SU-DHL-6 (cell line): Measurements from ENCODE around the gene GPN2.

Experiments used
- CTCF ChIP-seq: fragments of 200-600 bp; sonication (generic); IDR thresholded peaks from one replicate; pipeline ENCODE4 v1.5.1; 2017; ENCODE audit warnings: antibody characterized with exemption, mild to moderate bottlenecking, low read length, moderate library complexity; ENCODE audit not compliant: insufficient read depth, poor library complexity, severe bottlenecking
- EZH2phosphoT487 ChIP-seq: fragments of 200-600 bp; sonication (generic), shearing (Covaris generic); conservative IDR thresholded peaks from 2 replicates; pipeline ENCODE4 v1.6.1; 2018; ENCODE audit warnings: mild to moderate bottlenecking, antibody characterized with exemption, low read length, moderate library complexity, mixed read lengths

GRCh38 chr1:26897351-26897750, 7.3 kb upstream of the GPN2 start:
- TF ChIP-seq CTCF (no peak), EZH2phosphoT487 (no peak)
